Hepatocyte (in vitro differentiated cells): Measurements from ENCODE around the gene SORBS2. TPM values are rescaled to one million over a fixed set of nuclear protein-coding genes. Genes with fewer than 3 reads are reported as not detected.

ENCODE experiments used
- DNase-seq: peaks from one replicate; pipeline ENCODE4 v3.0.0-alpha.2; 2016; ENCODE audit warnings: low spot score
- H2AFZ ChIP-seq: fragments of 200-600 bp; sonication (generic); 2 replicates; pipeline ENCODE4 v1.6.0; 2016; ENCODE audit warnings: antibody characterized with exemption, mild to moderate bottlenecking
- H3K27ac ChIP-seq: fragments of 200-600 bp; sonication (generic); 2 replicates; pipeline ENCODE4 v1.5.1; 2016; ENCODE audit warnings: mild to moderate bottlenecking
- H3K27me3 ChIP-seq: fragments of 200-600 bp; sonication (generic); 2 replicates; pipeline ENCODE4 v1.6.1; 2016
- H3K36me3 ChIP-seq: fragments of 200-600 bp; sonication (generic); replicated peaks from 2 replicates; pipeline ENCODE4 v1.5.1; 2016; ENCODE audit warnings: low read depth; ENCODE audit not compliant: insufficient read depth
- H3K4me1 ChIP-seq: fragments of 200-600 bp; sonication (generic); 2 replicates; pipeline ENCODE4 v1.5.1; 2016; ENCODE audit warnings: mild to moderate bottlenecking, moderate library complexity; ENCODE audit not compliant: insufficient read depth
- H3K4me2 ChIP-seq: fragments of 200-600 bp; sonication (generic); 2 replicates; pipeline ENCODE4 v1.6.0; 2016
- H3K4me3 ChIP-seq: fragments of 200-600 bp; sonication (generic); 2 replicates; pipeline ENCODE4 v1.5.1; 2016; ENCODE audit warnings: mild to moderate bottlenecking
- H3K79me2 ChIP-seq: fragments of 200-600 bp; sonication (generic); 2 replicates; pipeline ENCODE4 v1.6.0; 2017; ENCODE audit warnings: mild to moderate bottlenecking
- H3K9me2 ChIP-seq: fragments of 200-600 bp; sonication (generic); replicated peaks from 2 replicates; pipeline ENCODE4 v1.6.0; 2017; ENCODE audit warnings: mild to moderate bottlenecking; ENCODE audit not compliant: insufficient read depth
- H3K9me3 ChIP-seq: fragments of 200-600 bp; sonication (generic); 2 replicates; pipeline ENCODE4 v1.5.1; 2016; ENCODE audit warnings: low read depth, mild to moderate bottlenecking
- H4K20me1 ChIP-seq: fragments of 200-600 bp; sonication (generic); 2 replicates; pipeline ENCODE4 v1.6.0; 2016; ENCODE audit warnings: mild to moderate bottlenecking; ENCODE audit not compliant: insufficient read depth, poor library complexity, severe bottlenecking
- EZH2 ChIP-seq: fragments of 200-600 bp; sonication (generic); IDR thresholded peaks from 2 replicates; pipeline ENCODE4 v1.6.1; 2016; ENCODE audit warnings: antibody characterized with exemption, mild to moderate bottlenecking, borderline replicate concordance
- EZH2phosphoT487 ChIP-seq: fragments of 200-600 bp; sonication (generic); IDR thresholded peaks from one replicate; pipeline ENCODE4 v1.6.1; 2018; ENCODE audit warnings: antibody characterized with exemption, mild to moderate bottlenecking, low read depth, moderate library complexity; ENCODE audit not compliant: unreplicated experiment, severe bottlenecking
- WGBS: methylation state at CpG from one replicate; pipeline ENCODE4 v1.1.6; 2016; ENCODE audit warnings: low lambda C conversion rate; ENCODE audit errors: missing lambda C conversion rate; 5-methylcytosine and 5-hydroxymethylcytosine counted together
- polyA plus RNA-seq: library from polyadenylated mRNA; unstranded; fragments of >200 nt; fragmentation: Nextera tagmentation; extraction: Ambion mirVana; gene quantifications from 2 replicates; pipeline ENCODE4 v1.2.1, GENCODE V29; 2016
- total RNA-seq: library from RNA; depleted of rRNA; stranded (reverse); fragments of >200 nt; gene quantifications from 2 replicates; pipeline ENCODE4 v1.2.3, GENCODE V29; 2014
- TF ChIP-seq, protein P1 (sequence below): fragments of 200-600 bp; sonication (generic); IDR thresholded peaks from 2 replicates; pipeline ENCODE4 v1.5.1; 2016; ENCODE audit warnings: antibody characterized with exemption, mild to moderate bottlenecking; ENCODE audit not compliant: poor library complexity

The SORBS2 gene
- total and polyA plus RNA-seq, 2 experiments from 2014 or later: 43.4 to 52.1 TPM

- H3K9me2 ChIP-seq: no peaks in the 10 kb centered on the region
- peaks cover 5% of the 10 kb centered on the region for H3K79me2 ChIP-seq
- no peak overlapping the region for H2AFZ ChIP-seq
- peaks cover 32% of the 10 kb centered on the region for H3K4me1 ChIP-seq
- H3K4me2 ChIP-seq: peak overlapping the region; percentile 52
- 55% methylated on average over 1 of the region's 1 CpG for WGBS
- no peak for TF ChIP-seq EZH2phosphoT487
- TF ChIP-seq, protein P1, sequence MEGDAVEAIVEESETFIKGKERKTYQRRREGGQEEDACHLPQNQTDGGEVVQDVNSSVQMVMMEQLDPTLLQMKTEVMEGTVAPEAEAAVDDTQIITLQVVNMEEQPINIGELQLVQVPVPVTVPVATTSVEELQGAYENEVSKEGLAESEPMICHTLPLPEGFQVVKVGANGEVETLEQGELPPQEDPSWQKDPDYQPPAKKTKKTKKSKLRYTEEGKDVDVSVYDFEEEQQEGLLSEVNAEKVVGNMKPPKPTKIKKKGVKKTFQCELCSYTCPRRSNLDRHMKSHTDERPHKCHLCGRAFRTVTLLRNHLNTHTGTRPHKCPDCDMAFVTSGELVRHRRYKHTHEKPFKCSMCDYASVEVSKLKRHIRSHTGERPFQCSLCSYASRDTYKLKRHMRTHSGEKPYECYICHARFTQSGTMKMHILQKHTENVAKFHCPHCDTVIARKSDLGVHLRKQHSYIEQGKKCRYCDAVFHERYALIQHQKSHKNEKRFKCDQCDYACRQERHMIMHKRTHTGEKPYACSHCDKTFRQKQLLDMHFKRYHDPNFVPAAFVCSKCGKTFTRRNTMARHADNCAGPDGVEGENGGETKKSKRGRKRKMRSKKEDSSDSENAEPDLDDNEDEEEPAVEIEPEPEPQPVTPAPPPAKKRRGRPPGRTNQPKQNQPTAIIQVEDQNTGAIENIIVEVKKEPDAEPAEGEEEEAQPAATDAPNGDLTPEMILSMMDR: no peak
- TF ChIP-seq EZH2: no peak
- no peaks in the 10 kb centered on the region for H3K9me3 ChIP-seq
- no peaks in the 10 kb centered on the region for H3K27me3 ChIP-seq
- H3K27ac ChIP-seq: peak overlapping the region; percentile 98
- no peak for DNase-seq
- no peaks in the 10 kb centered on the region for H4K20me1 ChIP-seq
- H3K36me3 ChIP-seq: no peaks in the 10 kb centered on the region
- no peak overlapping the region for H3K4me3 ChIP-seq
Observed at GRCh38 chr4:185713731-185714130, 98.3 kb downstream of the SORBS2 start.

GRCh38 chr4:185713272-185713671 is 98.7 kb downstream of the SORBS2 start:
- Histone ChIP-seq H3K27ac (peak overlapping the region; percentile 98), H3K4me1 (peaks cover 28% of the 10 kb centered on the region), H3K9me2 (no peaks in the 10 kb centered on the region), H3K9me3 (no peaks in the 10 kb centered on the region), H3K4me2 (peak overlapping the region; percentile 52), H3K36me3 (no peaks in the 10 kb centered on the region), H4K20me1 (no peaks in the 10 kb centered on the region), H3K79me2 (peaks cover 5% of the 10 kb centered on the region), H2AFZ (no peak overlapping the region), H3K27me3 (no peaks in the 10 kb centered on the region), H3K4me3 (no peak overlapping the region)
- TF ChIP-seq, protein P1: no peak
- no peak for TF ChIP-seq EZH2
- TF ChIP-seq EZH2phosphoT487: no peak
- WGBS: 31% methylated on average over 5 of the region's 5 CpGs
- peak; percentile 57 for DNase-seq

DNA sequence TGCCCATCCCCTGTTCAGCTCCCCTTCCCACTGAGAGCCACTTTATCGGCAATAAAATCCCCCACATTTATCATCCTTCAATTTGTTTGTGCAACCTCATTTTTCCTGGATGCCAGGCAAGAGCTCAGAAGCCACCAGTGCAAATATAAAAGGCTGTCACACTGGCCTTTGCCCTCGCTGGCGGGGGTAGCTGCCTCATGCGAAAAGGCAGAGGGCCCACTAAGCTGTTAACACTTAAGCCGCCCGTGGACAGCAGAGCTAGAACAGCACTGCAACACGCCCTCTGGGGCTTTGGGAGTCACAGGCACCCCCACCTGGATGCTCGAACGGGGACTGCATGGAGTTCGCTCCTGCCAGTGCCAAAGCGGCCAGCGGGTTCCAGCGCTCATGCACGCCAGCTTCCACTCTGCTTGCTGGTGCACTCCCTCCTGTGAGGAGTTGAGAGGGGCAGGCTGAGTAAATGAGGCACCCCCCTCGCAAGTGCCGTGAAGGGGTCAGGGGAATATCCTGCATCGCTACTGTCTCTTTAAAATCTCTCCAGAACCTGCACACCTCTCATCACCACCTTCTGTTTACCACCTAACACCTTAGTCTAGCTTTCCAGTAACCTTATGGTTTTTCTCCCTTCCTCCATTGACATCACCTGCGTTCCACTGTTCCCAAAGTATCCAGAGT is 99.5 kb downstream of the SORBS2 start:
- Histone ChIP-seq H3K9me3 (no peaks in the 10 kb centered on the region), H2AFZ (no peak overlapping the region), H3K4me1 (peaks cover 26% of the 10 kb centered on the region), H3K4me2 (peak overlapping the region; percentile 52), H3K79me2 (peaks cover 5% of the 10 kb centered on the region), H3K4me3 (no peak overlapping the region), H3K9me2 (no peaks in the 10 kb centered on the region), H3K36me3 (no peaks in the 10 kb centered on the region), H3K27ac (peak overlapping the region; percentile 98), H4K20me1 (no peaks in the 10 kb centered on the region), H3K27me3 (no peaks in the 10 kb centered on the region)
- WGBS: 72% methylated on average over 18 of the region's 18 CpGs
- peak; percentile 60 for DNase-seq
- TF ChIP-seq, protein P1: no peak
- TF ChIP-seq EZH2: no peak
- no peak for TF ChIP-seq EZH2phosphoT487
